ENCODE measurements around the gene PNMA6E.

DNA sequence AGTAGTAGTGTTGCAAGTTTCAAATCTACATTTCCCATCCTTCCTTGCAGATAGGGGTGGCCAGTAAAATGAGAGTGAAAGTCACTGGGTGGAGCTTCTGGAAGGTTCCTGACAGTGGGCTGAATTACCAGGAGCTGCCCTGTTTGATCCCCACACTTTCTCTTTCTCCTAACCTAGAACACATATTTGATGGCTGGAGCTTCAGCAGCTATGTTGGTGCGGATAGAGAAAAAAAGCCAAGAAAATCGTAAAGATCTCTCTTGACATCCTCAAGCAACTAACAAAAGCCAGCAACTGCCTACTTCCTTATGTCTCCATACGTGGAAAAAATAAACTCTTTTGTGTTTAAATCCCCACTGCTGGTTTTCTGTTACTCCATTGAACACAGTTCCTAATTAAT lies 35.0 kb downstream of the PNMA6E start:
- TF ChIP-seq, protein P1, sequence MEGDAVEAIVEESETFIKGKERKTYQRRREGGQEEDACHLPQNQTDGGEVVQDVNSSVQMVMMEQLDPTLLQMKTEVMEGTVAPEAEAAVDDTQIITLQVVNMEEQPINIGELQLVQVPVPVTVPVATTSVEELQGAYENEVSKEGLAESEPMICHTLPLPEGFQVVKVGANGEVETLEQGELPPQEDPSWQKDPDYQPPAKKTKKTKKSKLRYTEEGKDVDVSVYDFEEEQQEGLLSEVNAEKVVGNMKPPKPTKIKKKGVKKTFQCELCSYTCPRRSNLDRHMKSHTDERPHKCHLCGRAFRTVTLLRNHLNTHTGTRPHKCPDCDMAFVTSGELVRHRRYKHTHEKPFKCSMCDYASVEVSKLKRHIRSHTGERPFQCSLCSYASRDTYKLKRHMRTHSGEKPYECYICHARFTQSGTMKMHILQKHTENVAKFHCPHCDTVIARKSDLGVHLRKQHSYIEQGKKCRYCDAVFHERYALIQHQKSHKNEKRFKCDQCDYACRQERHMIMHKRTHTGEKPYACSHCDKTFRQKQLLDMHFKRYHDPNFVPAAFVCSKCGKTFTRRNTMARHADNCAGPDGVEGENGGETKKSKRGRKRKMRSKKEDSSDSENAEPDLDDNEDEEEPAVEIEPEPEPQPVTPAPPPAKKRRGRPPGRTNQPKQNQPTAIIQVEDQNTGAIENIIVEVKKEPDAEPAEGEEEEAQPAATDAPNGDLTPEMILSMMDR (IDR thresholded peaks at IDR 0.05; ENCODE audit: poor library complexity, severe bottlenecking) = no peak
- TF ChIP-seq POLR2AphosphoS5 (IDR thresholded peaks at IDR 0.05) = no peak
- no peak for TF ChIP-seq EP300 (conservative IDR thresholded peaks at IDR 0.05; ENCODE audit: poor library complexity, severe bottlenecking)
- TF ChIP-seq TAF1 (IDR thresholded peaks at IDR 0.05; ENCODE audit: low read depth) = no peak
- TF ChIP-seq EZH2 (IDR thresholded peaks at IDR 0.05; ENCODE audit: borderline replicate concordance, insufficient read depth, low read length, poor library complexity, severe bottlenecking) = no peak
- TF ChIP-seq SMC3 (conservative IDR thresholded peaks at IDR 0.05; ENCODE audit: poor library complexity) = no peak
